Testis (tissue), 3 donors: Measurements from ENCODE around the gene ARHGAP35. TPM values are rescaled to one million over a fixed set of nuclear protein-coding genes. Genes with fewer than 3 reads are reported as not detected.

Experiments used
- DNase-seq: peaks from one replicate; pipeline ENCODE4 v3.0.0-alpha.2; 2019
- H3K27ac ChIP-seq, 2 donors: fragments of 200-600 bp; sonication (generic); one replicate each; pipeline ENCODE4 v1.5.1; 2019
- H3K27me3 ChIP-seq: fragments of 200-600 bp; sonication (generic); one replicate; pipeline ENCODE4 v1.5.1; 2019
- H3K36me3 ChIP-seq: fragments of 200-600 bp; sonication (generic); one replicate; pipeline ENCODE4 v1.5.1; 2017; ENCODE audit warnings: low read depth; ENCODE audit errors: missing control alignments
- H3K4me1 ChIP-seq: fragments of 200-600 bp; sonication (generic); one replicate; pipeline ENCODE4 v1.5.1; 2019
- H3K4me3 ChIP-seq, 2 donors: fragments of 200-600 bp; sonication (generic); one replicate each; pipeline ENCODE4 v1.5.1; 2017 to 2019
- H3K9me3 ChIP-seq: fragments of 200-600 bp; sonication (generic); one replicate; pipeline ENCODE4 v1.5.1; 2017
- POLR2A ChIP-seq: fragments of 450-650 bp; IDR thresholded peaks from one replicate; pipeline ENCODE4 v1.6.1; 2017; ENCODE audit warnings: antibody characterized with exemption, mild to moderate bottlenecking, moderate library complexity
- WGBS, 2 donors: methylation state at CpG; one replicate each; pipeline ENCODE4 v1.1.5; 2018; 5-methylcytosine and 5-hydroxymethylcytosine counted together
- intact Hi-C: fragments of 100-400 bp; cut with DNase I; formaldehyde crosslinking; loops from one replicate; pipeline ENCODE4 v1.15.1; 2023; ENCODE audit warnings: low total_unique reads
- polyA plus RNA-seq: library from polyadenylated mRNA; stranded (reverse); fragments of 350-450 nt; fragmentation: Illumina TruSeq; extraction: RNeasy Lipid Tissue Mini Kit (QIAGEN cat#74804); gene quantifications from one replicate; pipeline ENCODE4 v1.2.3, GENCODE V29; 2014; ENCODE audit warnings: low read depth, low replicate concordance; ENCODE audit not compliant: insufficient read depth
- total RNA-seq, 2 donors: library from RNA; depleted of rRNA; stranded (reverse); fragments of >200 nt; gene quantifications; one replicate each; pipeline ENCODE4 v1.2.3, GENCODE V29; 2016
- TF ChIP-seq, protein P1 (sequence below), 3 experiments: fragments of 450-650 bp in 2 of 3; fragments of 200-600 bp in 1 of 3; sonication (generic) in 1 of 3; IDR thresholded peaks; one replicate each; pipeline ENCODE4 v1.5.1; 2016 to 2019; ENCODE audit warnings: antibody characterized with exemption in 3 of 3, mild to moderate bottlenecking in 2 of 3, moderate library complexity in 1 of 3

The ARHGAP35 gene
- total and polyA plus RNA-seq, 3 donors from 2014 or later: 71.9 to 155 (median 112) TPM

GRCh38 chr19:46885411-46885810, 24.6 kb downstream of the ARHGAP35 start:
- intact Hi-C loops: no loop called here
- 71 to 82% methylated on average over 2 of the region's 2 CpGs for WGBS, 2 donors
- Histone ChIP-seq H3K9me3 (no peaks in the 10 kb centered on the region), H3K27me3 (no peaks in the 10 kb centered on the region), H3K4me3 (no peak overlapping the region), H3K4me1 (peaks cover 3% of the 10 kb centered on the region), H3K36me3 (no peaks in the 10 kb centered on the region), H3K27ac (no peak overlapping the region)
- TF ChIP-seq POLR2A: no peak
- TF ChIP-seq, protein P1, sequence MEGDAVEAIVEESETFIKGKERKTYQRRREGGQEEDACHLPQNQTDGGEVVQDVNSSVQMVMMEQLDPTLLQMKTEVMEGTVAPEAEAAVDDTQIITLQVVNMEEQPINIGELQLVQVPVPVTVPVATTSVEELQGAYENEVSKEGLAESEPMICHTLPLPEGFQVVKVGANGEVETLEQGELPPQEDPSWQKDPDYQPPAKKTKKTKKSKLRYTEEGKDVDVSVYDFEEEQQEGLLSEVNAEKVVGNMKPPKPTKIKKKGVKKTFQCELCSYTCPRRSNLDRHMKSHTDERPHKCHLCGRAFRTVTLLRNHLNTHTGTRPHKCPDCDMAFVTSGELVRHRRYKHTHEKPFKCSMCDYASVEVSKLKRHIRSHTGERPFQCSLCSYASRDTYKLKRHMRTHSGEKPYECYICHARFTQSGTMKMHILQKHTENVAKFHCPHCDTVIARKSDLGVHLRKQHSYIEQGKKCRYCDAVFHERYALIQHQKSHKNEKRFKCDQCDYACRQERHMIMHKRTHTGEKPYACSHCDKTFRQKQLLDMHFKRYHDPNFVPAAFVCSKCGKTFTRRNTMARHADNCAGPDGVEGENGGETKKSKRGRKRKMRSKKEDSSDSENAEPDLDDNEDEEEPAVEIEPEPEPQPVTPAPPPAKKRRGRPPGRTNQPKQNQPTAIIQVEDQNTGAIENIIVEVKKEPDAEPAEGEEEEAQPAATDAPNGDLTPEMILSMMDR (IDR thresholded peaks at IDR 0.05): no peak
- DNase-seq: no peak

- H3K27ac ChIP-seq: no peak overlapping the region
- TF ChIP-seq POLR2A: no peak
- TF ChIP-seq, protein P1 (IDR thresholded peaks at IDR 0.05): no peak
- peaks cover 3% of the 10 kb centered on the region for H3K4me1 ChIP-seq
- H3K27me3 ChIP-seq: no peaks in the 10 kb centered on the region
- no peak overlapping the region for H3K4me3 ChIP-seq
- 72 to 80% methylated on average over 5 of the region's 5 CpGs for WGBS, 2 donors
- H3K9me3 ChIP-seq: no peaks in the 10 kb centered on the region
- no peak for DNase-seq
- no peaks in the 10 kb centered on the region for H3K36me3 ChIP-seq
- intact Hi-C loops: no loop called here
Measured at GRCh38 chr19:46886546-46887239, 25.9 kb downstream of the ARHGAP35 start.

DNA sequence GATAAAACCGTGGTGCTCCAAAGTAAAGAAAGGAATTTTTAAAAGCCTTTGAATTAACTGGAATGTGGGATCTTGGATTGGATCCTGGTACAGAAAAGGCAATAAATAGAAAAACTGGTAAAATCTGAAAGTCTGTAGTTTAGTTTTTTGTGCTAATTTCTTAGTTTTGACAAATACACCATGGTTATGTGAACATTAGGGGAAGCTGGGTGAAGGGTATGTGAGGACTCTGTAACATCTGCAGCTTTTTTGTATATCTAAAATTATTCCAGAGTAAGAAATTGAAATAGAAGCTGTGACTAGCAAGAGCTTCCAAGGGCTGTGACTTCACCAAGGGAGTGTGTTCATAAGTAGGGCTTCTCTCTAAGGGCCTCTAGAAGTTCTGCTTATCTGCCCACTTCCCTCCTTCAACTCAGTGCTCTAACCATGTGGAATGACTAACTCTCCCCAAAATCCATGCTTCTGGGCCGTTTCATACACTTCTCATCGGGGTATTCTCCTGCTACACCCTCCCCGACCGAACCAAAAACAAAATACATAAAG, 26.5 kb downstream of the ARHGAP35 start:
- no peak for TF ChIP-seq POLR2A
- TF ChIP-seq, protein P1 (IDR thresholded peaks at IDR 0.05): no peak
- intact Hi-C loops: no loop called here
- Histone ChIP-seq H3K27me3 (no peaks in the 10 kb centered on the region), H3K36me3 (no peaks in the 10 kb centered on the region), H3K4me3 (no peak overlapping the region), H3K9me3 (no peaks in the 10 kb centered on the region), H3K27ac (no peak overlapping the region), H3K4me1 (peaks cover 3% of the 10 kb centered on the region)
- 96 to 97% methylated on average over 5 of the region's 5 CpGs for WGBS, 2 donors
- no peak for DNase-seq

DNA sequence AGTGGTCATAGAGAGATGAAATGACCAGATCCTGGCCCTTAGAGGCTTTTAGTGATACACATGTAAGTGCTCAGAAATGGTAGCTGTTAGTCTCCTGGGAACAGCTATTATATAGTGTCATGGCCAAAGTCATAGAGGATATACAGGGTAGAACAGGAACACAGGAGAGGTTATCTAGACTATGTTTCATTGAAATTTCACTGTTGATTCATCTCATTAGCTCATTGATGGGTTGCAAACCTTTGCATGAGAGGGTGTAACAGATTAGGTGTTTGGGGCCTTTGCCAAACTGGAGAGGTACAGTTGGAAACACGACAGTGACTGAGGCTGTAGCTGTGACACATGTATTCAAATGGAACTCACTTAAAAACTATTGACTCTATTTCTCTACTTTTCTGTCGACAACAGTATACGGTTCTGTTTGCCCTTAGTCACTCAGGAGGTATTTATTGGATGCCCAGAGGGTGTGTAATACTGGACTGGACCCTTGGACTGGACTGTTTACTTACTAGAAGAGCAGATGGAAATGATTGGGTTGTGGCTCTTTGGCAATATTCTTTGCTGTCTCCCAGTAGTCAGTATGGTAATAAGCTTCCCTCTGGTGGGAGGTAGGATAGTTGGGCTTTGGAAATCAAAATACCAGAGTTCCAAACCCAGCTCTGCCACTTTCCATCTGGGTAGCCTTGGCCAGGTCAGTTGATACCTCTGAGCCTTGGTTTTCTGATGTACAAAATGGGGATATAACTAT, 29.8 kb downstream of the ARHGAP35 start:
- Histone ChIP-seq H3K27ac (no peak overlapping the region), H3K9me3 (no peaks in the 10 kb centered on the region), H3K36me3 (no peaks in the 10 kb centered on the region), H3K27me3 (no peaks in the 10 kb centered on the region), H3K4me1 (no peaks in the 10 kb centered on the region), H3K4me3 (no peak overlapping the region)
- WGBS, 2 donors: 75% methylated on average over 3 of the region's 3 CpGs
- TF ChIP-seq, protein P1 (IDR thresholded peaks at IDR 0.05): no peak
- TF ChIP-seq POLR2A: no peak
- intact Hi-C loops: no loop called here
- no peak for DNase-seq
